K562 (cell line): ENCODE measurements around the gene DTNBP1. TPM values are rescaled to one million over a fixed set of nuclear protein-coding genes. Genes with fewer than 3 reads are reported as not detected.

Experiments used
- ATAC-seq: fragments of 200-7000 bp; cut with Tn5 transposase; 3 replicates; pipeline ENCODE4 v1.9.1; 2020; ENCODE audit warnings: moderate library complexity
- BruUV-seq: library from RNA; stranded (reverse); fragments of 400-500 nt; replicated peaks from 2 replicates; lab custom pipeline; 2021; lab: Mats Ljungman, UMichigan
- CTCF ChIA-PET: fragments of 300-600 bp; formaldehyde crosslinking; extraction: SDS; loops from one replicate; lab custom pipeline; 2021; ENCODE audit warnings: low intra/inter-chr PET ratio; lab: Yijun Ruan, JAX
- POLR2A ChIA-PET: fragments of 300-600, 350-650 bp; sonication (Branson Sonifier 250); formaldehyde crosslinking; extraction: SDS; loops from one replicate; lab custom pipeline; 2021; ENCODE audit warnings: antibody characterized with exemption, inconsistent platforms; lab: Yijun Ruan, JAX
- DNase-seq, 4 experiments: peaks; one replicate each; pipeline versions ENCODE4 v3.0.0 to v3.0.0-alpha.2; 2011 to 2018; ENCODE audit warnings: low spot score in 3 of 4, mixed read lengths in 3 of 4; ENCODE audit errors: extremely low read depth in 1 of 4
- FAIRE-seq: peaks from 2 replicates; lab custom pipeline; 2011; peaks lifted over from hg19 to GRCh38; lab: Jason Lieb, UNC
- H2AFZ ChIP-seq: 2 replicates; pipeline ENCODE4 v1.6.0; 2011; ENCODE audit warnings: low read depth, low read length, control low read depth, inconsistent platforms
- H3K27ac ChIP-seq: fragments of 200-600 bp; 3 replicates; pipeline ENCODE4 v1.8.0; 2011; ENCODE audit warnings: low read depth, mild to moderate bottlenecking, control low read depth, inconsistent platforms, low read length, moderate library complexity, mixed read lengths; ENCODE audit errors: extremely low read depth
- H3K27me3 ChIP-seq, 2 experiments: fragments of 300-600 bp in 1 of 2; 2 replicates in 1 of 2; 3 replicates in 1 of 2; pipeline versions ENCODE4 v1.6.0 to v1.8.0; 2011; ENCODE audit warnings: inconsistent platforms in 2 of 2, low read length in 2 of 2, mild to moderate bottlenecking in 1 of 2, mixed read lengths in 1 of 2, moderate library complexity in 1 of 2; ENCODE audit not compliant: control insufficient read depth in 2 of 2, insufficient read depth in 2 of 2
- H3K36me3 ChIP-seq: fragments of 300-600 bp; 3 replicates; pipeline ENCODE4 v1.8.0; 2011; ENCODE audit warnings: mild to moderate bottlenecking, low read length, inconsistent platforms; ENCODE audit not compliant: control insufficient read depth, insufficient read depth
- H3K4me1 ChIP-seq, 2 experiments: fragments of 200-600 bp in 1 of 2; replicated peaks in 1 of 2; 2 replicates in 1 of 2; 3 replicates in 1 of 2; pipeline versions ENCODE4 v1.5.1 to v1.8.0; 2011; ENCODE audit warnings: inconsistent platforms in 2 of 2, low read length in 2 of 2, mild to moderate bottlenecking in 1 of 2, mixed read lengths in 1 of 2, moderate library complexity in 1 of 2; ENCODE audit not compliant: control insufficient read depth in 2 of 2, insufficient read depth in 2 of 2
- H3K4me2 ChIP-seq: 2 replicates; pipeline ENCODE4 v1.6.1; 2011; ENCODE audit warnings: low read length, control low read depth, inconsistent platforms, mixed read lengths; ENCODE audit not compliant: insufficient read depth
- H3K4me3 ChIP-seq: fragments of 200-600 bp; sonication (generic), shearing (Covaris generic); 2 replicates; pipeline ENCODE4 v1.5.1; 2016; ENCODE audit warnings: control low read depth, inconsistent platforms
- H3K79me2 ChIP-seq: fragments of 200-600 bp; 3 replicates; pipeline ENCODE4 v1.8.0; 2011; ENCODE audit warnings: low read length, inconsistent platforms; ENCODE audit not compliant: control insufficient read depth, insufficient read depth
- H3K9ac ChIP-seq, 2 experiments: 2 replicates each; pipeline versions ENCODE4 v1.6.0 to v1.6.1; 2011; ENCODE audit warnings: low read depth in 2 of 2, low read length in 2 of 2, control low read depth in 1 of 2, inconsistent platforms in 1 of 2, mild to moderate bottlenecking in 1 of 2, mixed read lengths in 1 of 2; ENCODE audit not compliant: insufficient read depth in 1 of 2
- H3K9me1 ChIP-seq: one replicate; pipeline ENCODE4 v1.6.0; 2011; ENCODE audit warnings: inconsistent platforms, mild to moderate bottlenecking, low read length, moderate library complexity; ENCODE audit not compliant: control insufficient read depth, insufficient read depth
- H3K9me3 ChIP-seq: replicated peaks from 2 replicates; pipeline ENCODE4 v1.5.1; 2011; ENCODE audit warnings: low read depth, low read length, inconsistent platforms; ENCODE audit not compliant: control insufficient read depth, insufficient read depth
- H4K20me1 ChIP-seq: replicated peaks from 2 replicates; pipeline ENCODE4 v1.6.1; 2011; ENCODE audit warnings: low read length, inconsistent platforms, mixed read lengths; ENCODE audit not compliant: control insufficient read depth, insufficient read depth
- BRF1 ChIP-seq: IDR thresholded peaks from 3 replicates; pipeline ENCODE4 v1.6.1; 2011; ENCODE audit warnings: borderline replicate concordance, mild to moderate bottlenecking; ENCODE audit not compliant: insufficient read length; ENCODE audit errors: extremely low read depth
- EP400 ChIP-seq: fragments of 450-650 bp; IDR thresholded peaks from 2 replicates; pipeline ENCODE4 v1.6.1; 2017; ENCODE audit warnings: antibody characterized with exemption, mild to moderate bottlenecking, moderate library complexity
- HNRNPH1 ChIP-seq: fragments of 200-400 bp; formaldehyde crosslinking; optimal IDR thresholded peaks from 2 replicates; pipeline ENCODE3; 2017; ENCODE audit warnings: low read depth, mild to moderate bottlenecking, low read length, moderate library complexity
- ILF3 ChIP-seq: fragments of 450-650 bp; IDR thresholded peaks from 2 replicates; pipeline ENCODE4 v1.6.1; 2018; ENCODE audit warnings: antibody characterized with exemption, mild to moderate bottlenecking, moderate library complexity, borderline replicate concordance
- JUND ChIP-seq, 2 experiments: IDR thresholded peaks; 2 replicates in 1 of 2; 3 replicates in 1 of 2; pipeline ENCODE4 v1.6.1; 2011; ENCODE audit warnings: borderline replicate concordance in 2 of 2, low read depth in 2 of 2, low read length in 2 of 2, improper control_type of control experiment in 1 of 2, missing biosample characterization in 1 of 2, missing genetic modification characterization in 1 of 2, missing genetic modification reagents in 1 of 2
- MBD2 ChIP-seq: sonication (generic); IDR thresholded peaks from 2 replicates; pipeline ENCODE4 v1.6.1; 2016; ENCODE audit warnings: low read depth, borderline replicate concordance
- MCM3 ChIP-seq: fragments of 450-650 bp; IDR thresholded peaks from 2 replicates; pipeline ENCODE4 v1.6.1; 2016
- MEIS2 ChIP-seq: fragments of 450-650 bp; IDR thresholded peaks from 2 replicates; pipeline ENCODE4 v1.6.1; 2014; ENCODE audit warnings: mild to moderate bottlenecking; ENCODE audit not compliant: partially characterized antibody
- RBFOX2 ChIP-seq: fragments of 200-400 bp; formaldehyde crosslinking; IDR thresholded peaks from 2 replicates; pipeline ENCODE4 v1.6.1; 2017; ENCODE audit warnings: low read depth, mild to moderate bottlenecking, low read length, moderate library complexity
- SMAD3 ChIP-seq: fragments of 450-650 bp; formaldehyde crosslinking; conservative IDR thresholded peaks from 2 replicates; pipeline ENCODE4 v1.4.0; 2020; ENCODE audit warnings: mild to moderate bottlenecking
- SMARCA4 ChIP-seq: fragments of 450-650 bp; IDR thresholded peaks from 2 replicates; pipeline ENCODE4 v1.6.1; 2016
- TCF7L2 ChIP-seq: fragments of 150-350 bp; IDR thresholded peaks from 2 replicates; pipeline ENCODE4 v1.6.1; 2016; ENCODE audit warnings: low read depth, mild to moderate bottlenecking, low read length, moderate library complexity
- WHSC1 ChIP-seq: IDR thresholded peaks from one replicate; pipeline ENCODE4 v1.6.1; 2012; ENCODE audit warnings: low read length, control low read depth, inconsistent platforms
- ZKSCAN8 ChIP-seq: fragments of 200-800 bp; sonication (Bioruptor generic); IDR thresholded peaks from 2 replicates; pipeline ENCODE4 v1.6.1; 2016; ENCODE audit warnings: missing genetic modification characterization, missing compliant biosample characterization
- ZNF124 ChIP-seq: sonication (generic); formaldehyde crosslinking; IDR thresholded peaks from 2 replicates; pipeline ENCODE4 v1.8.1; 2022; ENCODE audit warnings: missing genetic modification reagents
- WGBS: fragments of 100-300 bp; shearing (Covaris generic); methylation state at CpG from one replicate; pipeline ENCODE4 v1.1.6; 2016; ENCODE audit warnings: low coverage, mixed read lengths; ENCODE audit not compliant: insufficient coverage; ENCODE audit errors: missing lambda C conversion rate; 5-methylcytosine and 5-hydroxymethylcytosine counted together
- in situ Hi-C: fragments of 300-500 bp; cut with MboI; formaldehyde crosslinking; loops from 4 replicates; pipeline ENCODE4 v1.15.0; 2018; ENCODE audit warnings: inconsistent platforms, mixed read lengths
- intact Hi-C: fragments of 100-400 bp; cut with micrococcal nuclease; formaldehyde crosslinking; loops from 2 replicates; pipeline ENCODE4 v1.14.2; 2022
- polyA plus RNA-seq, 8 experiments: library from polyadenylated mRNA; depleted of rRNA in 4 of 8; stranded (reverse) in 5 of 8; unstranded in 3 of 8; fragments of >200 nt; fragmentation: Nextera tagmentation in 2 of 8; fragmentation: Illumina TruSeq in 1 of 8; extraction: Ambion mirVana in 2 of 8; extraction: Trizol in 1 of 8; gene quantifications; 2 replicates each; pipeline versions ENCODE4 v1.2.1 to v1.2.3, GENCODE V29; 2011 to 2014; ENCODE audit warnings: inconsistent platforms in 1 of 8, missing spikeins in 1 of 8
- total RNA-seq, 7 experiments: library from RNA; depleted of rRNA in 6 of 7; stranded (reverse); fragments of >200 nt in 6 of 7; fragmentation: Illumina TruSeq in 2 of 7; extraction: Trizol in 2 of 7; gene quantifications; 2 replicates each; pipeline versions ENCODE4 v1.2.1 to v1.2.3, GENCODE V29; 2011 to 2021; ENCODE audit warnings: low replicate concordance in 1 of 7
- TF ChIP-seq, protein P1 (sequence below): fragments of 250-450 bp; sonication (Bioruptor Pico); IDR thresholded peaks from 2 replicates; pipeline ENCODE4 v1.5.0; 2021

DTNBP1 gene
- total and polyA plus RNA-seq, 9 of the 15 experiments (the other 6 are each of a cell fraction or from before 2014, with no cell fraction given): 16.7 to 54.5 (median 21.4) TPM

DNA sequence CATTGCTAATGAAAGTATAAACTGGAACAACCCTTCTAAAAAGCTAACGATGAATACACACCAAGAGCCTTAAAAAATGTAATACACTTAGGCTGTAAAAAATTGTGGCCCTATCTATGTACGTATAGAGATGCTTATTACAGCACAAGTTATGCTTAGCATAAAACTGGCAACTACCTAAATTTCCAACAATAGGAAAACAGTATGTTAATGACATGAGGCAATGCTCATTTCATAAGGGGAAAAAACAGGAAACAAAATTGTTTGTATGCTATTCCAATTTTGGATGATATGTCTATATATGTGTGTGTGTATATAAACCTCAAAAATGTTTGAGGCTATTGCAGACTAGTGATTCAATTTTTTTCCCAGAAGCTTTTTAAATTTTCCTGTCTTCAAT is 82.5 kb downstream of the DTNBP1 start:
- no peak overlapping the region for H3K4me2 ChIP-seq
- no peak overlapping the region for H2AFZ ChIP-seq
- ATAC-seq (no peak), DNase-seq (no peak), FAIRE-seq (no peak)
- ChIA-PET CTCF (no interaction called here), POLR2A (interaction anchor here (0.6 to 1.4 kb wide), 3 partner anchors 8 to 493 kb away, joined by 3 to 4 read pairs (median 3); no protein-coding TSS in a partner anchor)
- H4K20me1 ChIP-seq: no peaks in the 10 kb centered on the region
- H3K27me3 ChIP-seq: no peaks in the 10 kb centered on the region
- H3K4me3 ChIP-seq: no peak overlapping the region
- H3K36me3 ChIP-seq: peaks cover 3% of the 10 kb centered on the region; the same call in 1 of the 3 replicates
- peaks cover 3 to 13% of the 10 kb centered on the region in 2 experiments; a peak in 4 of 5 replicates for H3K4me1 ChIP-seq
- H3K9me3 ChIP-seq: no peaks in the 10 kb centered on the region
- WGBS: 93% methylated on average over 2 of the region's 2 CpGs
- H3K27ac ChIP-seq: no peak overlapping the region
- no TSS peak for BruUV-seq
- in situ Hi-C loops: no loop called here
- no peaks in the 10 kb centered on the region for H3K79me2 ChIP-seq
- no peaks in the 10 kb centered on the region for H3K9me1 ChIP-seq
- intact Hi-C loops: no loop called here
- no peak overlapping the region for H3K9ac ChIP-seq
- TF ChIP-seq TCF7L2: no peak
- no peak for TF ChIP-seq MCM3
- TF ChIP-seq BRF1: no peak
- no peak for TF ChIP-seq RBFOX2
- TF ChIP-seq HNRNPH1: no peak
- TF ChIP-seq, protein P1, sequence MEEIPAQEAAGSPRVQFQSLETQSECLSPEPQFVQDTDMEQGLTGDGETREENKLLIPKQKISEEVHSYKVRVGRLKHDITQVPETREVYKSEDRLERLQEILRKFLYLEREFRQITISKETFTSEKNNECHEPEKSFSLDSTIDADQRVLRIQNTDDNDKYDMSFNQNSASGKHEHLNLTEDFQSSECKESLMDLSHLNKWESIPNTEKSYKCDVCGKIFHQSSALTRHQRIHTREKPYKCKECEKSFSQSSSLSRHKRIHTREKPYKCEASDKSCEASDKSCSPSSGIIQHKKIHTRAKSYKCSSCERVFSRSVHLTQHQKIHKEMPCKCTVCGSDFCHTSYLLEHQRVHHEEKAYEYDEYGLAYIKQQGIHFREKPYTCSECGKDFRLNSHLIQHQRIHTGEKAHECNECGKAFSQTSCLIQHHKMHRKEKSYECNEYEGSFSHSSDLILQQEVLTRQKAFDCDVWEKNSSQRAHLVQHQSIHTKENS: no peak
- no peak for TF ChIP-seq ILF3
- no peak for TF ChIP-seq WHSC1
- no peak for TF ChIP-seq ZNF124
- no peak for TF ChIP-seq MBD2
- TF ChIP-seq SMAD3 (CRISPR knock-in tag): no peak
- TF ChIP-seq JUND (IDR thresholded peaks at IDR 0.05; ENCODE audit: borderline replicate concordance, low read depth, low read length): no peak
- TF ChIP-seq JUND (tag; IDR thresholded peaks at IDR 0.05; ENCODE audit: borderline replicate concordance, low read depth, low read length): no peak
- TF ChIP-seq SMARCA4: no peak
- TF ChIP-seq EP400: no peak
- no peak for TF ChIP-seq MEIS2
- TF ChIP-seq ZKSCAN8 (CRISPR knock-in tag): no peak
